NCI-H2107 (cell line): ENCODE data around the gene ASB15.

Source experiments
- DNase-seq: peaks from one replicate; lab custom pipeline; 2025; lab: John Stamatoyannopoulos, UW

The ASB15 gene

DNA sequence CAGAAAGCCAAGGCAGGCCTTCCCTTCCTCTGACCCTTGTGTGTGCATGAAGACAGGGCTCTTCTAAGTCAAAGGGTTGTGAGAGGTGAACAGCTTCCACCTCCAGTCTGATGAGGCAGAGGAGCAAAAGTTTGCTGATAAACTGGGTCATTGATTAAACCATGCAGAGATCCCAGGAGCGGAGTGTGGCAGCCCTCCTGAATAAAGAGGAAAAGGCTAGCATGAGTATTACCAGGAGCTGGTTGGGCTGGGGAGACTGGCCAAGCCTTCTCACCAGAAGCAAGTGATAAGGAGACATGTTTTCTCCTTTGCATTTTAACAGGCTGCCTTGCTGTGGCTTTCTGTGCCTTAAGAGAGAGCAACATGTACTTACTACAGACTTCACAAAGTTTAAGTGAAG is 64.3 kb downstream of the ASB15 start:
- DNase-seq = no peak

GRCh38 chr7:123666492-123666891 is 64.9 kb downstream of the ASB15 start:
- DNase-seq = no peak

DNA sequence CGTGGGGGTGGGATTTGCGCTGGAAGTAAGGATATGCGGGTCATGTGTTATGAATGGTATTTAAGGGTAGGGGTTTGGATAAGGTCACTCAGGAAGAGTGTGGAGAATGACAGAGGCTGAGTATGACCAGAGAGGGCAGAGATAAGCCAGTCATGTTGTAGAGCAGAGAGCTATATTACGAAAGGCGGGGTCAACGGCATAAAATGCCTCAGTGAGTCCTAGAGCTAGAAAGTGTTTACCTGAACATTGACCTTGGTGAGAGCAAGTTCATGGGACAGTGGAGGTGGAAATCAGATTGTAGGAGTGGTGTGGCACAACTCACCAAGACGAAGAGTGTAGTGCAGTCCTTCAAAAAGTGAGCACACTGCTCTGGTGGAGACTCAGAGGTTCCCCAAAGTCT is 67.9 kb downstream of the ASB15 start:
- no peak for DNase-seq

DNA sequence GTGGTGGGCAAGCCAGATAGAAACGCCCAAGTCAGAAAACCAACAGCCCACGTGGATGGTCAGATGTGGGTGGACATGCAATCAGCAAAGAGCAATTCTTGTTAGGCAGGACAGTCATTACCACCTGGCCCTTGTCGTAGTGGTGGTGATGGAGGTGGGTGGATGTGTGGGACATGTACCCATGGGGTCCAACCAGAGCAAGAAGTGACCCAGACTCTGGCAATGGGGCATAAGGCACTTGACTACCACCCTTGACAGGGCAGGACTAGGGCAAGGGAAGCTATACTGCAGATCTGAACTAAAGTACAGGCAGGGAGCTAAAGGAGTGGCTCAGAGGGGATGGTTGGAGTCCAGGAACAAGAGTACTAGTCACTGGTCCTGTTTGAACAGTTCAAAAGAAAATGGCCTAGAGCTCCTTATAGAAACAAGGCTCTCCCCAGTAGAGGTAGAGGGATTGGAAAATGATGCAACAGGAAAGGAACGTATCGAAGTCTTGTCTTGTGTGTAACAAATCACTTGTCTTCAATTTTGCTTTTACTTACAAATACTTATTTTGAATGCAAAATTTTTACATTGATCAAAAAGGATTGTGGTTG is 71.6 kb downstream of the ASB15 start:
- DNase-seq = no peak

GRCh38 chr7:123673752-123674398 is 72.3 kb downstream of the ASB15 start:
- no peak for DNase-seq

GRCh38 chr7:123674399-123675180 is 73.0 kb downstream of the ASB15 start:
- DNase-seq = no peak

GRCh38 chr7:123675181-123675473 is 73.5 kb downstream of the ASB15 start:
- no peak for DNase-seq

- no peak for DNase-seq
Observed at GRCh38 chr7:123677061-123677715, 75.6 kb downstream of the ASB15 start.

DNA sequence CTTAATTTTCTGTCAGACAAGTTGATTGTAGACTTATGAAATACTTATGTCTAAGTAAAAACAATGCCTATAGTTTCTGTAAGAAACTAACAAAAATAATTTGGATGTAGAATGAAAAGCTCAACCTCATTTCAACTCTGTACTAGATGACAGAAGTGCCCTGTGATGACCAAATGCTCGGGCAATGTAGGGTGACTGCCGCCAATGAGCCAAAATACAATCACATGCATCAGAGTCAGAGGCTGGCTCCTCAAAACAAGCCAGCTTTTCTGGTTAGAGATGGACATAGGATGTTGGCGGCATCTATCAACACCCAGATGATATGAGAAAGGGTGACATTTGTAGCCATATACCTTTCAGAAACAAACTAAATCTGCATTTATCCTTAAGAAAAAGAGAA is 78.0 kb downstream of the ASB15 start:
- no peak for DNase-seq

- no peak for DNase-seq
Observed at GRCh38 chr7:123680580-123680979, 79.0 kb downstream of the ASB15 start.

- DNase-seq = no peak
Observed at GRCh38 chr7:123681561-123681960, 79.9 kb downstream of the ASB15 start.

GRCh38 chr7:123682690-123683089 is 81.1 kb downstream of the ASB15 start:
- no peak for DNase-seq

GRCh38 chr7:123687161-123687560 is 85.5 kb downstream of the ASB15 start:
- no peak for DNase-seq

DNA sequence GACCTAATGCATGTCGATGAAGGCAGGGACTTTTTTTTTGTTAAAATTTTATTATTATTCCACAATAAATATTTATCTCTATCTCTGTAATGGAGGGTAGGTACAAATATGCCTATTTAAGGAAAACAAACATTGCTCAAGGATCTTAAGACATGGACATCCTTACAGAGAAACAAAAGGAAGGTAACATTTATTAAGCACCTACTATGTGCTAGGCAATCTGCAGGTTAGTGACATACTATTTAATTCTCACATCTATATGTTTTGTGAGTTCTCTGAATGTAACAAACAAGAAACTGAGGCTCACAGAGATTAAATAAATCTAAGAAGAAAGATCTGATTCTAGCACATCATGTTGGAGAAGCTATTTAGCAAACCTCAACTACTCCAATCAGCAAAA is 86.1 kb downstream of the ASB15 start:
- no peak for DNase-seq
